GM10847 (cell line): ENCODE results near the gene COPG2.

Experiments
- POLR2A ChIP-seq: IDR thresholded peaks from 2 replicates; pipeline ENCODE4 v1.6.1; 2011; ENCODE audit not compliant: insufficient read length; ENCODE audit errors: extremely low read depth

The COPG2 gene

GRCh38 chr7:130614449-130614848 lies 54.1 kb downstream of the COPG2 start:
- no peak for TF ChIP-seq POLR2A

- no peak for TF ChIP-seq POLR2A
Measured at GRCh38 chr7:130611218-130611617, 57.3 kb downstream of the COPG2 start.

GRCh38 chr7:130606161-130606560 lies 62.4 kb downstream of the COPG2 start:
- no peak for TF ChIP-seq POLR2A

GRCh38 chr7:130598056-130598455 lies 70.5 kb downstream of the COPG2 start:
- TF ChIP-seq POLR2A, result no peak

- no peak for TF ChIP-seq POLR2A
Measured at GRCh38 chr7:130595986-130596385, 72.6 kb downstream of the COPG2 start.

- TF ChIP-seq POLR2A, result no peak
Measured at GRCh38 chr7:130593033-130593432, 75.5 kb downstream of the COPG2 start.

GRCh38 chr7:130566898-130567280 lies 101.7 kb downstream of the COPG2 start:
- TF ChIP-seq POLR2A, result no peak

GRCh38 chr7:130566168-130566897 lies 102.2 kb downstream of the COPG2 start:
- no peak for TF ChIP-seq POLR2A

GRCh38 chr7:130560972-130561371 lies 107.6 kb downstream of the COPG2 start:
- no peak for TF ChIP-seq POLR2A

GRCh38 chr7:130559184-130559583 lies 109.4 kb downstream of the COPG2 start:
- no peak for TF ChIP-seq POLR2A

- TF ChIP-seq POLR2A, result no peak
Measured at GRCh38 chr7:130554481-130554880, 114.1 kb downstream of the COPG2 start.

GRCh38 chr7:130553398-130554029 lies 115.0 kb downstream of the COPG2 start:
- TF ChIP-seq POLR2A, result no peak

GRCh38 chr7:130544356-130544755 lies 124.2 kb downstream of the COPG2 start:
- TF ChIP-seq POLR2A, result no peak

GRCh38 chr7:130543487-130544010 lies 125.0 kb downstream of the COPG2 start:
- no peak for TF ChIP-seq POLR2A

GRCh38 chr7:130529417-130529816 lies 139.1 kb downstream of the COPG2 start:
- no peak for TF ChIP-seq POLR2A

GRCh38 chr7:130524628-130525027 lies 143.9 kb downstream of the COPG2 start:
- no peak for TF ChIP-seq POLR2A
